A549 (cell line): ENCODE results near the gene PNN. TPM values are rescaled to one million over a fixed set of nuclear protein-coding genes. Genes with fewer than 3 reads are reported as not detected.

ENCODE experiments used
- ATAC-seq, 2 experiments: fragments of 200-7000 bp in 1 of 2; fragments of >200 bp in 1 of 2; cut with Nextera tagmentation in 1 of 2; cut with Tn5 transposase in 1 of 2; 3 replicates each; pipeline versions ENCODE4 v1.8.0 to v1.9.1; 2018 to 2020; ENCODE audit warnings: mild to moderate bottlenecking in 1 of 2, moderate library complexity in 1 of 2
- CTCF ChIA-PET: fragments of 300-600 bp; sonication (Branson Sonifier 250); formaldehyde crosslinking; extraction: SDS; loops from one replicate; lab custom pipeline; 2021; ENCODE audit warnings: antibody characterized with exemption, inconsistent platforms; lab: Yijun Ruan, JAX
- POLR2A ChIA-PET: fragments of 350-600 bp; formaldehyde crosslinking; extraction: SDS; loops from one replicate; lab custom pipeline; 2021; ENCODE audit warnings: antibody characterized with exemption, inconsistent platforms; lab: Yijun Ruan, JAX
- DNase-seq, 2 experiments: peaks; one replicate each; pipeline versions ENCODE4 v3.0.0 to v3.0.0-alpha.2; 2011 to 2016; ENCODE audit warnings: low read depth in 1 of 2, low spot score in 1 of 2
- FAIRE-seq: peaks from 2 replicates; lab custom pipeline; 2011; peaks lifted over from hg19 to GRCh38; lab: Jason Lieb, UNC
- H3K27ac ChIP-seq, 2 experiments: fragments of >200 bp; sonication (Bioruptor Twin); formaldehyde crosslinking; 3 replicates each; pipeline ENCODE4 v1.5.1; 2016 to 2017
- H3K4me1 ChIP-seq: fragments of >200 bp; sonication (Bioruptor Twin); formaldehyde crosslinking; 3 replicates; pipeline ENCODE4 v1.6.1; 2016
- H3K4me2 ChIP-seq: fragments of >200 bp; sonication (Bioruptor Twin); formaldehyde crosslinking; 3 replicates; pipeline ENCODE4 v1.6.1; 2016
- H3K4me3 ChIP-seq: fragments of >200 bp; sonication (Bioruptor Twin); formaldehyde crosslinking; 3 replicates; pipeline ENCODE4 v1.5.1; 2016
- H3K9me3 ChIP-seq: fragments of >200 bp; sonication (Bioruptor Twin); formaldehyde crosslinking; 3 replicates; pipeline ENCODE4 v1.6.1; 2016
- CBX2 ChIP-seq: fragments of 200-600 bp; sonication (generic); IDR thresholded peaks from 2 replicates; pipeline ENCODE4 v1.6.1; 2016; ENCODE audit warnings: low read depth, mild to moderate bottlenecking, borderline replicate concordance
- CBX8 ChIP-seq: fragments of 200-600 bp; sonication (generic); IDR thresholded peaks from 2 replicates; pipeline ENCODE4 v1.6.1; 2016
- CEBPB ChIP-seq, 2 experiments: fragments of >200 bp in 1 of 2; sonication (Bioruptor Twin) in 1 of 2; formaldehyde crosslinking in 1 of 2; IDR thresholded peaks; 2 replicates each; pipeline ENCODE4 v1.6.1; 2012 to 2016
- CHD2 ChIP-seq: fragments of 150-350 bp; IDR thresholded peaks from 2 replicates; pipeline ENCODE4 v1.6.1; 2014; ENCODE audit warnings: low read length; ENCODE audit not compliant: partially characterized antibody
- E2F6 ChIP-seq: IDR thresholded peaks from 2 replicates; pipeline ENCODE4 v1.6.1; 2012; ENCODE audit warnings: low read depth, borderline replicate concordance
- EHMT2 ChIP-seq: fragments of 200-600 bp; sonication (generic); IDR thresholded peaks from 2 replicates; pipeline ENCODE4 v1.6.1; 2016; ENCODE audit warnings: antibody characterized with exemption, low read depth, mild to moderate bottlenecking, moderate library complexity
- FOSL2 ChIP-seq, 2 experiments: fragments of 450-650 bp in 1 of 2; fragments of >200 bp in 1 of 2; sonication (Bioruptor Twin) in 1 of 2; formaldehyde crosslinking; IDR thresholded peaks; 2 replicates each; pipeline versions ENCODE4 v1.5.0 to v1.6.1; 2016 to 2020; ENCODE audit warnings: mild to moderate bottlenecking in 1 of 2, moderate library complexity in 1 of 2
- HES2 ChIP-seq: fragments of >200 bp; sonication (Bioruptor Twin); formaldehyde crosslinking; IDR thresholded peaks from 2 replicates; pipeline ENCODE4 v1.6.1; 2016
- HEYL ChIP-seq: fragments of 250-450 bp; sonication (Bioruptor Pico); IDR thresholded peaks from 2 replicates; pipeline ENCODE4 v1.8.0; 2021; ENCODE audit warnings: mild to moderate bottlenecking, moderate library complexity
- HMGXB4 ChIP-seq: fragments of 250-450 bp; sonication (Bioruptor Pico); IDR thresholded peaks from 2 replicates; pipeline ENCODE4 v1.5.0; 2021; ENCODE audit warnings: mild to moderate bottlenecking, moderate library complexity, borderline replicate concordance
- HOXB5 ChIP-seq: fragments of 250-450 bp; sonication (Bioruptor Pico); IDR thresholded peaks from 2 replicates; pipeline ENCODE4 v1.5.0; 2020; ENCODE audit warnings: mild to moderate bottlenecking, moderate library complexity
- JUN ChIP-seq, 2 experiments: fragments of >200 bp; sonication (Bioruptor Twin); formaldehyde crosslinking; IDR thresholded peaks; 2 replicates in 1 of 2; 3 replicates in 1 of 2; pipeline ENCODE4 v1.6.1; 2016 to 2017
- JUNB ChIP-seq: fragments of >200 bp; sonication (Bioruptor Twin); formaldehyde crosslinking; IDR thresholded peaks from 2 replicates; pipeline ENCODE4 v1.6.1; 2016
- KDM5A ChIP-seq: fragments of 200-600 bp; sonication (generic); IDR thresholded peaks from 2 replicates; pipeline ENCODE4 v1.6.1; 2016; ENCODE audit warnings: antibody characterized with exemption, mild to moderate bottlenecking
- MAFK ChIP-seq: fragments of 450-650 bp; IDR thresholded peaks from 2 replicates; pipeline ENCODE4 v1.6.1; 2014; ENCODE audit not compliant: partially characterized antibody
- MAX ChIP-seq: IDR thresholded peaks from 2 replicates; pipeline ENCODE4 v1.6.1; 2012
- MAZ ChIP-seq: fragments of 150-350 bp; IDR thresholded peaks from 2 replicates; pipeline ENCODE4 v1.6.1; 2014; ENCODE audit warnings: antibody characterized with exemption, low read depth, low read length, borderline replicate concordance
- NFE2L2 ChIP-seq: fragments of 150-350 bp; conservative IDR thresholded peaks from 2 replicates; pipeline ENCODE4 v1.6.1; 2014; ENCODE audit warnings: low read length
- NPAS2 ChIP-seq: fragments of 250-450 bp; sonication (Bioruptor Pico); IDR thresholded peaks from 2 replicates; pipeline ENCODE4 v1.8.0; 2022; ENCODE audit warnings: mild to moderate bottlenecking, moderate library complexity, borderline replicate concordance
- NR3C1 ChIP-seq: fragments of >200 bp; sonication (Bioruptor Twin); formaldehyde crosslinking; IDR thresholded peaks from 3 replicates; pipeline ENCODE4 v1.6.1; 2017
- PBX3 ChIP-seq: IDR thresholded peaks from 2 replicates; pipeline ENCODE4 v1.6.1; 2012
- POLR2AphosphoS2 ChIP-seq: conservative IDR thresholded peaks from 2 replicates; pipeline ENCODE4 v1.6.1; 2012; ENCODE audit warnings: low read length, improper control_type of control experiment, inconsistent platforms
- RAD21 ChIP-seq, 2 experiments: fragments of >200 bp in 1 of 2; sonication (Bioruptor Twin) in 1 of 2; formaldehyde crosslinking in 1 of 2; IDR thresholded peaks in 1 of 2; conservative IDR thresholded peaks in 1 of 2; 2 replicates in 1 of 2; 3 replicates in 1 of 2; pipeline ENCODE4 v1.6.1; 2012 to 2018; ENCODE audit warnings: inconsistent platforms in 1 of 2
- RARB ChIP-seq: fragments of 250-450 bp; sonication (Bioruptor Pico); IDR thresholded peaks from 2 replicates; pipeline ENCODE4 v1.8.0; 2021; ENCODE audit warnings: mild to moderate bottlenecking, moderate library complexity
- RFX5 ChIP-seq: fragments of 450-650 bp; IDR thresholded peaks from 2 replicates; pipeline ENCODE4 v1.7.1; 2014; ENCODE audit warnings: antibody characterized with exemption, mild to moderate bottlenecking, moderate library complexity
- RNF2 ChIP-seq: fragments of 200-600 bp; sonication (generic); IDR thresholded peaks from 2 replicates; pipeline ENCODE4 v1.6.1; 2016; ENCODE audit warnings: low read depth, mild to moderate bottlenecking, antibody characterized with exemption, moderate library complexity, borderline replicate concordance
- TFCP2L1 ChIP-seq: fragments of 250-450 bp; sonication (Bioruptor Pico); IDR thresholded peaks from 2 replicates; pipeline ENCODE4 v1.5.0; 2021; ENCODE audit warnings: mild to moderate bottlenecking
- TP53 ChIP-seq: fragments of 250-450 bp; sonication (Bioruptor Pico); IDR thresholded peaks from 2 replicates; pipeline ENCODE4 v1.5.0; 2021; ENCODE audit warnings: mild to moderate bottlenecking, moderate library complexity
- USF2 ChIP-seq: fragments of 450-650 bp; IDR thresholded peaks from 2 replicates; pipeline ENCODE4 v1.6.1; 2014; ENCODE audit warnings: antibody characterized with exemption
- ZC3H11A ChIP-seq: fragments of 450-650 bp; IDR thresholded peaks from 2 replicates; pipeline ENCODE4 v1.6.1; 2014; ENCODE audit warnings: antibody characterized with exemption, mild to moderate bottlenecking
- ZNF302 ChIP-seq: fragments of 250-450 bp; sonication (Bioruptor Pico); IDR thresholded peaks from 2 replicates; pipeline ENCODE4 v1.9.0; 2021; ENCODE audit warnings: inconsistent platforms, mild to moderate bottlenecking, moderate library complexity
- ZSCAN20 ChIP-seq: fragments of 250-450 bp; sonication (Bioruptor Pico); IDR thresholded peaks from 2 replicates; pipeline ENCODE4 v1.8.0; 2022; ENCODE audit warnings: mild to moderate bottlenecking, moderate library complexity
- WGBS: methylation state at CpG from one replicate; pipeline ENCODE4 v1.1.6; 2017; ENCODE audit errors: missing lambda C conversion rate; 5-methylcytosine and 5-hydroxymethylcytosine counted together
- polyA plus RNA-seq, 4 experiments: library from polyadenylated mRNA; depleted of rRNA in 3 of 4; stranded (reverse); fragments of >200 nt; fragmentation: RNase III in 1 of 4; extraction: RNeasy Plus Mini Kit Qiagen cat#74134 plus additional on column Dnase treatment in 1 of 4; gene quantifications; 2 replicates in 3 of 4; 3 replicates in 1 of 4; pipeline ENCODE4 v1.2.3, GENCODE V29; 2011 to 2017

PNN gene
- polyA plus RNA-seq, 2 of the 4 experiments (the other 2 are of a cell fraction): 50.1 to 117 TPM

- CTCF ChIA-PET: no interaction called here
- no peaks in the 10 kb centered on the region for H3K9me3 ChIP-seq
- TF ChIP-seq MAFK: no peak
- TF ChIP-seq EHMT2: no peak
- no peak for TF ChIP-seq E2F6
- TF ChIP-seq TP53 (CRISPR knock-in tag): no peak
- no peak for TF ChIP-seq CBX2
- no peak for TF ChIP-seq ZNF302 (CRISPR knock-in tag)
- no peak for TF ChIP-seq USF2
- no peak for TF ChIP-seq MAZ
- no peak for TF ChIP-seq RAD21 (conservative IDR thresholded peaks at IDR 0.05 in 1 of 2, IDR thresholded peaks at IDR 0.05 in 1 of 2)
- no peak for TF ChIP-seq FOSL2 (IDR thresholded peaks at IDR 0.05)
- TF ChIP-seq FOSL2 (CRISPR knock-in tag; IDR thresholded peaks at IDR 0.05): no peak
- no peak for DNase-seq
- no peak overlapping the region for H3K4me3 ChIP-seq
- H3K4me2 ChIP-seq: no peak overlapping the region
- ATAC-seq: no peak
- no peak for FAIRE-seq
- WGBS: 86% methylated on average over 11 of the region's 11 CpGs
- POLR2A ChIA-PET: no interaction called here
- H3K27ac ChIP-seq: no peak overlapping the region
- H3K4me1 ChIP-seq: peaks cover 17% of the 10 kb centered on the region
Observed at GRCh38 chr14:39228509-39229221, 53.6 kb downstream of the PNN start.

GRCh38 chr14:39229222-39229543 is 54.1 kb downstream of the PNN start:
- H3K4me3 ChIP-seq: no peak overlapping the region
- no peak for ATAC-seq
- no peak overlapping the region for H3K4me2 ChIP-seq
- peaks cover 21% of the 10 kb centered on the region for H3K4me1 ChIP-seq
- 100% methylated on average over 1 of the region's 1 CpG for whole genome bisulfite sequencing
- POLR2A ChIA-PET: no interaction called here
- TF ChIP-seq ZNF302 (CRISPR knock-in tag): no peak
- TF ChIP-seq NPAS2 (CRISPR knock-in tag): no peak
- no peak for TF ChIP-seq CEBPB (IDR thresholded peaks at IDR 0.05)
- TF ChIP-seq ZSCAN20: no peak
- no peak for TF ChIP-seq RARB (CRISPR knock-in tag)
- no peak for TF ChIP-seq CBX2
- TF ChIP-seq RNF2: no peak
- TF ChIP-seq TFCP2L1 (CRISPR knock-in tag): no peak
- TF ChIP-seq CBX8: no peak
- no peak for TF ChIP-seq HOXB5
- TF ChIP-seq MAX: no peak
- no peak for TF ChIP-seq NR3C1
- TF ChIP-seq, all 56 proteins: peak for 0
- DNase-seq (no peak), FAIRE-seq (no peak)
- Histone ChIP-seq H3K9me3 (no peaks in the 10 kb centered on the region), H3K27ac (no peak overlapping the region)
- CTCF ChIA-PET: no interaction called here

- no peak for ATAC-seq
- no peak overlapping the region for H3K4me2 ChIP-seq
- H3K9me3 ChIP-seq: no peaks in the 10 kb centered on the region
- WGBS: 94% methylated on average over 3 of the region's 3 CpGs
- H3K27ac ChIP-seq: no peak overlapping the region
- FAIRE-seq: no peak
- ChIA-PET POLR2A (no interaction called here), CTCF (no interaction called here)
- H3K4me1 ChIP-seq: peaks cover 24% of the 10 kb centered on the region
- H3K4me3 ChIP-seq: no peak overlapping the region
- no peak for DNase-seq
- TF ChIP-seq ZSCAN20: no peak
- TF ChIP-seq HES2: no peak
- TF ChIP-seq JUN (IDR thresholded peaks at IDR 0.05): no peak
- no peak for TF ChIP-seq HMGXB4 (CRISPR knock-in tag)
- TF ChIP-seq KDM5A: no peak
- no peak for TF ChIP-seq TP53 (CRISPR knock-in tag)
- no peak for TF ChIP-seq POLR2AphosphoS2
- TF ChIP-seq HEYL: no peak
- TF ChIP-seq CEBPB (IDR thresholded peaks at IDR 0.05): no peak
- TF ChIP-seq RFX5: no peak
- no peak for TF ChIP-seq NFE2L2
- no peak for TF ChIP-seq PBX3
- no peak for TF ChIP-seq JUNB
- no peak for TF ChIP-seq CHD2
- TF ChIP-seq ZC3H11A: no peak
Observed at GRCh38 chr14:39229601-39230110, 54.6 kb downstream of the PNN start.
